Activated CD8-positive, alpha-beta T cell treated with anti-CD3 and anti-CD28 coated beads, Interleukin-2, amount 10 ng/mL, durations not matched to agents 7 days and 5 days (primary cell): Measurements from ENCODE around the gene FLT4. TPM values are rescaled to one million over a fixed set of nuclear protein-coding genes. Genes with fewer than 3 reads are reported as not detected.

ENCODE experiments used
- ATAC-seq: fragments of 150-1000 bp; cut with Tn5 transposase; one replicate; pipeline ENCODE4 v1.10.0; 2021; ENCODE audit warnings: moderate library complexity
- CTCF ChIA-PET: fragments of 350-600 bp; sonication (Branson Sonifier 250); formaldehyde crosslinking; loops from one replicate; lab custom pipeline; 2021; ENCODE audit warnings: antibody characterized with exemption; lab: Charles Lee
- POLR2A ChIA-PET: fragments of 350-600 bp; sonication (Branson Sonifier 250); formaldehyde crosslinking; loops from one replicate; lab custom pipeline; 2021; ENCODE audit warnings: antibody characterized with exemption; lab: Charles Lee
- DNase-seq: peaks from one replicate; pipeline ENCODE4 v3.0.0-alpha.2; 2020
- H3K27ac Mint-ChIP-seq: one replicate; pipeline ENCODE4 v1.8.0; 2021; ENCODE audit warnings: mild to moderate bottlenecking, mixed read lengths
- H3K27me3 Mint-ChIP-seq: one replicate; pipeline ENCODE4 v1.8.0; 2021; ENCODE audit warnings: low read depth, mixed read lengths
- H3K36me3 Mint-ChIP-seq: one replicate; pipeline ENCODE4 v1.8.0; 2021; ENCODE audit warnings: low read depth, mixed read lengths
- H3K4me1 Mint-ChIP-seq: one replicate; pipeline ENCODE4 v1.8.0; 2021; ENCODE audit warnings: low read depth, mixed read lengths
- H3K4me3 Mint-ChIP-seq: one replicate; pipeline ENCODE4 v1.8.0; 2021; ENCODE audit warnings: mild to moderate bottlenecking, mixed read lengths
- H3K9me3 Mint-ChIP-seq: one replicate; pipeline ENCODE4 v1.8.0; 2022; ENCODE audit warnings: mixed read lengths; ENCODE audit not compliant: insufficient read depth
- total RNA-seq, 2 experiments: library from RNA; stranded (reverse); gene quantifications; one replicate each; pipeline ENCODE4 v1.2.3, GENCODE V29; 2021

FLT4 gene
- total RNA-seq, 2 experiments from 2014 or later = 0.90 to 1.6 TPM

GRCh38 chr5:180555168-180555921 lies 94.1 kb downstream of the FLT4 start:
- no peaks in the 10 kb centered on the region for H3K27me3 Mint-ChIP-seq
- H3K4me1 Mint-ChIP-seq = peaks cover 2% of the 10 kb centered on the region
- peaks cover 56% of the 10 kb centered on the region for H3K36me3 Mint-ChIP-seq
- no peak for DNase-seq
- H3K9me3 Mint-ChIP-seq = no peaks in the 10 kb centered on the region
- ChIA-PET POLR2A (no interaction called here), CTCF (no interaction called here)
- ATAC-seq = no peak
- H3K27ac Mint-ChIP-seq = no peak overlapping the region
- no peak overlapping the region for H3K4me3 Mint-ChIP-seq

- POLR2A ChIA-PET = no interaction called here
- Mint-ChIP-seq H3K4me3 (no peak overlapping the region), H3K4me1 (peaks cover 4% of the 10 kb centered on the region), H3K36me3 (peaks cover 51% of the 10 kb centered on the region), H3K27me3 (no peaks in the 10 kb centered on the region), H3K9me3 (no peaks in the 10 kb centered on the region), H3K27ac (peak overlapping the region; percentile 11)
- DNase-seq (no peak), ATAC-seq (no peak)
- CTCF ChIA-PET = no interaction called here
These were observed 95.9 kb downstream of the FLT4 start for GRCh38 chr5:180553530-180553929.

Other genes with a start within 250 kb of the FLT4 start
- gene CNOT6, start 155.2 kb downstream of the FLT4 start, total RNA-seq = 10 to 100 TPM; 36.3 to 43.0 TPM
- not detected for gene SCGB3A1, start 58.1 kb downstream of the FLT4 start, total RNA-seq
- not detected for gene OR2Y1, start 90.5 kb upstream of the FLT4 start, total RNA-seq
- gene MGAT1, start 153.2 kb upstream of the FLT4 start, total RNA-seq = 100 to 1,000 TPM; 154 to 161 TPM
- 10 to 100 TPM; 22.8 to 25.3 TPM for gene ZFP62, start 211.7 kb upstream of the FLT4 start, total RNA-seq
- gene BTNL8, start 249.6 kb upstream of the FLT4 start, total RNA-seq = not detected